ENCODE results near the gene C15orf62. TPM values are rescaled to one million over a fixed set of nuclear protein-coding genes. Genes with fewer than 3 reads are reported as not detected.

Gene C15orf62
- total and polyA plus RNA-seq, 9 donors, result 0.13 to 2.2 (median 1.3) TPM

DNA sequence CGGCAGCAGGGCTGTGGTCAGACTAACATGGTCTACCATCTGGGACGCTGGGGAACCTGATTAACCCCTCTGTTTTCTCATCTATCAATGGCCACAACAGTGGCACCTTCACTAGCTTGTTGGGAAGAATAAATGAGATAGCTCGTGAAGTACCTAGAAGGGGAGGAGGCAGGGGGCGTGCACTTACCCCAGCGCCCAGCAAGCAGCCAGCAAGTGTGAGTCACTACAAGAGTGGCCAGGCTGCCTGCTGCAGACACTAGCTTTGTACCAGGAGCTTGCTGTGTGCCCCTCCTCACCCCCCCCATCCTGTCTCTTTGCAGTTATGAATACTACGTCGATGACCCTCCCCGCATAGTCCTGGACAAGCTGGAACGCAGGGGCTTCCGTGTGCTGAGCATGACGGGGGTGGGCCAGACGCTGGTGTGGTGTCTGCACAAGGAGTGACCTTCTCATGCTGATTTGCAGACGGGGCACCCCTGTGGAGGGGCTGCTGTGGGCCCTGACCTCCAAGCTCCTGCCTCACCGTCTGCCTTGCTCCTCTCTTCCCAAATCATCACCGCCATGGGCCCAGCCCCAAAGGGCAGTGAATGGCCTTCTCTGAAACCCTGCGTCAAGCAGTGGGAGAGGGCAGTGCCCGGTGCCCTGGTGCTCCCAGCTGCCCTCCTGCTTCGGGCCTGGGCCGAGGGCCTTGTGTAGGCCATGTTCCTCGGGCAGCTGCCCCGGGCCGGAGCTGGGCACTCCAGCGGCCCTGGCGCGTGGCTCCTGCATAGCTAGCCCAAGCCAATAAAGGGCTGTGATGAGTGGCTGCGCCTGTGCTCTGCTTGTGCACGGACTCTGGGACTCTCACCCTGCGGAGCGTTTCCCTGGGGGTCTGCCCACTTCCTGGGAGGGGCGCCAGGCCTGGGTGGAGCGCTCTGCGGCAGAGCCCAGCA, 2.6 kb upstream of the C15orf62 start:
- peaks cover 18% of the 10 kb centered on the region for H3K36me3 ChIP-seq (ENCODE audit: control insufficient read depth, insufficient read depth, low read length)
- H3K4me1 ChIP-seq (ENCODE audit: control insufficient read depth, insufficient read depth, low read length), result peaks cover 57% of the 10 kb centered on the region
- no peak for DNase-seq
- no peak overlapping the region for H3K4me3 ChIP-seq (ENCODE audit: low read length)
- no peaks in the 10 kb centered on the region for H3K9me3 ChIP-seq (replicated peaks; ENCODE audit: control insufficient read depth, low read depth, low read length)
- 92% methylated on average over 22 of the region's 32 CpGs for WGBS (ENCODE audit: insufficient coverage)
- H3K27ac ChIP-seq (ENCODE audit: low read length), result no peak overlapping the region
- H3K27me3 ChIP-seq (ENCODE audit: control insufficient read depth, insufficient read depth, low read length), result no peaks in the 10 kb centered on the region

DNA sequence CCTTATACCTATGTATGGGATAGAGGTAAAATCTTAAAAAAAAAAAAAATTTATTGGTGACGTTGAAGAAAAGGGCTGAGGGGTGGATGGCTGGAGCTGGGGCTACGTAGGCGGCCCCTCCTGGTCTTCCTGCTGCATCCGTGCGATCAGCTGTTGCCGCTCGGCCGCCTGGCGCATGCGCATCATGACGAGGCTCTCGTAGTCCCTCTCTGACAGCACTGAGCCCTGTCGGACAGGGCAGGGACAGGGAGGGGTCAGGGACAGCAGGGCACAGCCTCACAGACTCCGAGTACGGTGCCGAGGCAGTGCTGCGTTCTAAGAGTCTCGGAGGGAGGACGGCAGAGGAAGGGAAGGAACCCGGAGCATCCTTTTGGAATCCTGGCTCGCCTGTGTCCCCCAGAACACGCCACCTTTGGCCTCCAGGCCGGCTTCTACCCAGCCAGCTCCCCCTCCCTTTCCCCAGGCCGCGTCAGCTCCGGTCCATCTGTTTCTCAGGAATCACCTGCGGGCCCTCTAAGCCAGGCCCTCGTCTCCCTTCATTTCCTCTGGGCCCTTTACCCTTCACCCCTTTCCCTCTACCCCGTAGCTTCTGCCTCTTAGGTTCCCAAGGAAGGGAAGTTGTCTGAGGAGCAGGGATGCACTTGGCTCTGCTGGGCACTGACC, 1.8 kb upstream of the C15orf62 start:
- no peak for DNase-seq
- Histone ChIP-seq H3K27ac (ENCODE audit: low read length) (no peak overlapping the region), H3K27me3 (ENCODE audit: control insufficient read depth, insufficient read depth, low read length) (no peaks in the 10 kb centered on the region), H3K9me3 (replicated peaks; ENCODE audit: control insufficient read depth, low read depth, low read length) (no peaks in the 10 kb centered on the region), H3K4me1 (ENCODE audit: control insufficient read depth, insufficient read depth, low read length) (peaks cover 52% of the 10 kb centered on the region), H3K36me3 (ENCODE audit: control insufficient read depth, insufficient read depth, low read length) (peaks cover 24% of the 10 kb centered on the region), H3K4me3 (ENCODE audit: low read length) (no peak overlapping the region)
- WGBS (ENCODE audit: insufficient coverage), result 90% methylated on average over 23 of the region's 29 CpGs

DNA sequence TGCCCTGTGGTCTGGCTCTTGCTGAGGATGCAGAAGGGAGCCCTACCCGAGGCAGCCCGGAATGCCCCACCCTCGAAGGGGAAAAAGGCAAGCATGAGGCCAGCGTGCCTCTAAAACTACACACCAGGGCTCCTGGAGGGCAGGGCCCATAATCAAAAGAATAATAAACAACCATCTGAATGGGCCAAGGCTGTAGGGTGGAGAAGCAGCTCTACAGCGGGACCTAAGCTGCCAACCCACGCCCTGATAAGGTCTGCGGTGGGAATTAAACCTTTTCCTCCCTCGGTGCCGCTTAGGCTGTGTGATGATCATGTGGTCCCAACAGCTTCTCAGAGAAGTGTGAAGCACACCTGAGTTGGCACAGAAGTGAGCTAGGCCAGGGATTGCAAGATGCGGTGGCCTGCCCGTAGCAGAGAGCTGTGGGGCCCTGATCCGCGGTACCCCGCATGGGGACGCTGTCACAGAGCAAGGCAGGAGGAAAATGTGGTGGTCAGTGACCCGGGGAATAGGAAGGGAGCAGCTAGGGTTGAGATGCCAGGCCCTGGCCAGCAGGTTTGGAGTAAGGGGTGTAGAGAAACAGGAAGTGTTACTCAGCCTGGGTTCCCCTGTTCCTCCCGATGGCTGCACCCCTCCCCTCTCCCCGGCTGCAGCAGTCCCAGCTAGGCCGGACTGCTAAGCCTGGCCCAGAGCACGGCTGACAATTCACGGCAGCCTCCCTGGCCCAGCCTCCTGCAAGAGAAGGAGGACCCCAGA, 1.1 kb upstream of the C15orf62 start:
- 72% methylated on average over 20 of the region's 21 CpGs for WGBS (ENCODE audit: insufficient coverage)

DNA sequence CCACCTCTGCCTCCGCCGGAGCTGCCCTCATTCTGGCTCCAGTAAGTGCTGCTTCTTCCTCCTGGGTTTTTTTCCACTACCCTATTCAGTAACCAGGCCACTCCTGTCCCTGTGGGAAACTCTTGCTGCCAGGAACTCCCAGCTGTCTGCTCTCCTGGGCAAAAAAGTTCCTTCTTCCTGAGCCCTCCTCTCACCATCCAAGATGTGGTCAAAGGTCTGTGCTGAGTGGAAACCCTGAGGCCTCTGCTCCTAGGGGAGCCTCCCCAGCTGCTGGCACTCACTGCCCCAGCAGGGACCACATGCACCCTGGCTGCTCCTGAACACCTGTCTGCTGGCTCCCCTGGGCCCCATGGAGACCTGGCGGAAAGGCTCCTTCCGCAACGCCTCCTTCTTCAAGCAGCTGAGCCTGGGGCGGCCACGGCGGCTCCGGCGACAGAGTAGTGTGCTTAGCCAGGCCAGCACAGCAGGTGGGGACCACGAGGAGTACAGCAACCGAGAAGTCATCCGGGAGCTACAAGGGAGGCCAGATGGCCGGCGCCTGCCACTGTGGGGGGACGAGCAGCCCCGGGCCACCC, 454 bp downstream of the C15orf62 start:
- WGBS (ENCODE audit: insufficient coverage), result 51% methylated on average over 17 of the region's 17 CpGs
- Histone ChIP-seq H3K27ac (ENCODE audit: low read length) (peak overlapping the region; percentile 75), H3K9me3 (replicated peaks; ENCODE audit: control insufficient read depth, low read depth, low read length) (no peaks in the 10 kb centered on the region), H3K4me3 (ENCODE audit: low read length) (no peak overlapping the region), H3K4me1 (ENCODE audit: control insufficient read depth, insufficient read depth, low read length) (peaks cover 33% of the 10 kb centered on the region), H3K36me3 (ENCODE audit: control insufficient read depth, insufficient read depth, low read length) (peaks cover 46% of the 10 kb centered on the region), H3K27me3 (ENCODE audit: control insufficient read depth, insufficient read depth, low read length) (no peaks in the 10 kb centered on the region)
- DNase-seq, result peak; percentile 48

More for the DNA sequence above, 1.1 kb upstream of the C15orf62 start:
- Histone ChIP-seq H3K4me3 (ENCODE audit: low read length) (no peak overlapping the region), H3K4me1 (ENCODE audit: control insufficient read depth, insufficient read depth, low read length) (peaks cover 45% of the 10 kb centered on the region), H3K9me3 (replicated peaks; ENCODE audit: control insufficient read depth, low read depth, low read length) (no peaks in the 10 kb centered on the region), H3K36me3 (ENCODE audit: control insufficient read depth, insufficient read depth, low read length) (peaks cover 31% of the 10 kb centered on the region), H3K27me3 (ENCODE audit: control insufficient read depth, insufficient read depth, low read length) (no peaks in the 10 kb centered on the region), H3K27ac (ENCODE audit: low read length) (peak overlapping the region; percentile 75)
- DNase-seq, result no peak

DNA sequence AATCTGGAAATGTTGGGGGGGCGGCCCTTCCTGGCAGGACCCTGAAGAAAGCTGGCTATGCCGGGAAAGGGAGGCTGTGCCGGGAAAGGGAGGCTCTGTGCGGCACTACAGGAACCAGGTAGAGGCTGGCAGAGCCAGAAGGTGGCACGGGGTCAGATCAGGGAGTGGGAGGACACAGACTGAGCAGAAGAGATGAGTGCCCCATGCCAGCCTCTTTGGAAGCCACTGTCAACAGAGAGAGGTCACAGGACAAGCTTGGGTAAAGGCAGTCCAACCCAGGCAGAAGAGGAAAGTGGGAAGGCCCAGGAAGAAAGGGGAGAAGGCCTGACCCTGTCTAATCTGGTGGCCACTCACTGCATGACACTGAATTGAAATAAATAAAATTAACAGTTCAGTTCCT, 1.5 kb downstream of the C15orf62 start:
- WGBS (ENCODE audit: insufficient coverage), result 90% methylated on average over 5 of the region's 5 CpGs
- Histone ChIP-seq H3K4me3 (ENCODE audit: low read length) (no peak overlapping the region), H3K9me3 (replicated peaks; ENCODE audit: control insufficient read depth, low read depth, low read length) (no peaks in the 10 kb centered on the region), H3K36me3 (ENCODE audit: control insufficient read depth, insufficient read depth, low read length) (peaks cover 56% of the 10 kb centered on the region), H3K4me1 (ENCODE audit: control insufficient read depth, insufficient read depth, low read length) (peaks cover 29% of the 10 kb centered on the region), H3K27me3 (ENCODE audit: control insufficient read depth, insufficient read depth, low read length) (no peaks in the 10 kb centered on the region), H3K27ac (ENCODE audit: low read length) (no peak overlapping the region)
- no peak for DNase-seq

DNA sequence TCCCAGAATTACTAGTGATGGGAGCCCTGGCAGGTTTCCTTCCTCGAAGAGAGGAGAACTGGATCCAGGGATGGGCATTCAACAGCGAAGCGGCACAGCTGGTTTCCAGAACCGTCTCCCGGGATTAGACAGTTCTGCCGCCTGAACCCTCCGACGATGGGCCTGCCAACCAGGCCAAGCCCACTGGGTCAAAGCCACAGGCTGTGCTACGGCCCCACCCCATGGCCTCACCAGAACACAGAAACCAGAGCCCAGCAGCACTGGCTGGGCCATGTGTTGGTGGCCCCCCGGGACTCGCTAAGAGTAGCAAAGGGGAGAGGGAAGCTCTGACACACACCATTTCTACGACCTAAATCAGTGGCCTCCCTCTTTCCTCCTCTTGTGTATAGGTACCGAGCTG, 2.2 kb downstream of the C15orf62 start:
- no peak overlapping the region for H3K27ac ChIP-seq (ENCODE audit: low read length)
- H3K4me3 ChIP-seq (ENCODE audit: low read length), result no peak overlapping the region
- WGBS (ENCODE audit: insufficient coverage), result 76% methylated on average over 9 of the region's 13 CpGs
- H3K9me3 ChIP-seq (replicated peaks; ENCODE audit: control insufficient read depth, low read depth, low read length), result no peaks in the 10 kb centered on the region
- H3K36me3 ChIP-seq (ENCODE audit: control insufficient read depth, insufficient read depth, low read length), result peaks cover 63% of the 10 kb centered on the region
- peaks cover 29% of the 10 kb centered on the region for H3K4me1 ChIP-seq (ENCODE audit: control insufficient read depth, insufficient read depth, low read length)
- DNase-seq, result no peak
- H3K27me3 ChIP-seq (ENCODE audit: control insufficient read depth, insufficient read depth, low read length), result no peaks in the 10 kb centered on the region

DNA sequence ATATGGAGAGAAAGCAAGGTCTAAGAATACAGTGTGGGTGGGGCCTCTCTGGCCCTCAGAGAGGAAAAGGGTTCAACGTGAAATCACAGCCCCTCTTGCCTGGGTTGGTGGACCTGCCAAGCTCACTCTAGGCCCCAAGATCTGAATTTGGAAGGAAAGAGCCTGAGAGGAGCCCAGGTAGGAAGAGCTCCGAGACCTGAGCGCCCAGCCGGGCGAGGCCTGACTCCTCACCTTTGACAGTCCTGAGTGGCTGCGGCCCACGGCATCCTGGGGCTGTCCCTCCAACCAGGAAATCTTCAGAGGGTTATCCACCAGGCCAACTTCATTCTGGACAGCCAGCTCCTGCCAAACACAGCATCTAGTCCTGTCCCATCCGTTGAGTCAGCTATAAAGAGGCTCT, 3.7 kb downstream of the C15orf62 start:
- 87% methylated on average over 7 of the region's 8 CpGs for WGBS (ENCODE audit: insufficient coverage)
- H3K27ac ChIP-seq (ENCODE audit: low read length), result no peak overlapping the region
- peaks cover 27% of the 10 kb centered on the region for H3K4me1 ChIP-seq (ENCODE audit: control insufficient read depth, insufficient read depth, low read length)
- H3K27me3 ChIP-seq (ENCODE audit: control insufficient read depth, insufficient read depth, low read length), result no peaks in the 10 kb centered on the region
- H3K9me3 ChIP-seq (replicated peaks; ENCODE audit: control insufficient read depth, low read depth, low read length), result no peaks in the 10 kb centered on the region
- no peak overlapping the region for H3K4me3 ChIP-seq (ENCODE audit: low read length)
- peaks cover 57% of the 10 kb centered on the region for H3K36me3 ChIP-seq (ENCODE audit: control insufficient read depth, insufficient read depth, low read length)
- no peak for DNase-seq

DNA sequence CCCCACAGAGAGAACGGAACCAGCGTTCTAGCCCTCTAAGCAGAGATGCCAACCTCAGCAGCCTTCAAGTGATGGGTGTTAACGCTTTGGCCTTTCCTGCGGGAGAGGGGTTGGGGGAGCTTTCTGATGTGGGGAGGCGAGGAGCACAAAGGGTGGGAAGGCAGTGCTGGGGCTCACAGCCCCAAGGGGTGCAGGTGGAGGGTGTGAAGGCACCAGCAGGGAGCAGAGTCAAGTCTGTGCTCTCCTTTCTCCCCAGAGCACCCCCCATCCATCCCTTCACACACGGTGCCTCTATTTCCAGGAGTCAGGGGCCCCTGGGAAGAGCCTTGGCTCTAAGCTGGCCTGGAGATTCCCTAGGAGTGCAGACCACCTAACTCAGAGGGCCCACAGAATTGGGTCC, 4.1 kb downstream of the C15orf62 start:
- no peaks in the 10 kb centered on the region for H3K27me3 ChIP-seq (ENCODE audit: control insufficient read depth, insufficient read depth, low read length)
- peaks cover 23% of the 10 kb centered on the region for H3K4me1 ChIP-seq (ENCODE audit: control insufficient read depth, insufficient read depth, low read length)
- no peak overlapping the region for H3K4me3 ChIP-seq (ENCODE audit: low read length)
- WGBS (ENCODE audit: insufficient coverage), result 70% methylated on average over 1 of the region's 6 CpGs
- peaks cover 61% of the 10 kb centered on the region for H3K36me3 ChIP-seq (ENCODE audit: control insufficient read depth, insufficient read depth, low read length)
- DNase-seq, result no peak
- no peak overlapping the region for H3K27ac ChIP-seq (ENCODE audit: low read length)
- H3K9me3 ChIP-seq (replicated peaks; ENCODE audit: control insufficient read depth, low read depth, low read length), result no peaks in the 10 kb centered on the region

DNA sequence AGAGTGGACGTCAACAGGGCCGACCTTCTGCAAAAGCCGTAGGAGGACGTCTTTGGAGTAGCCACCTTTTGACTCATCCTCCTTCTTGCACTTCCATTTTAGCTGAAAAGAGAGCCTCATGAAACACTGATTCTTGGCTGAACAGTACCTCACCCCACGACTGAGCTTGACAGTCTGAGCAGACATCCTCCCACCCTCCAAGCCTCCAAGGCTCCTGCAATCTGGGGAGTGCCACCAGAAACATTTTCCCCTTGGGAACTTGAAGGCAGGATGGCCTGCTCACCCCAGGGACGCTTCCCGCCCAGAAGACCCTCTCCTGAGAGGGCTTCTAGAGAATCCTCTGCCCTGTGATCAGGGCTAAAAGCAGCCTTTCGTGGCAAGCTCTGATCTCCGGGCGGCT, 5.2 kb downstream of the C15orf62 start:
- peaks cover 68% of the 10 kb centered on the region for H3K36me3 ChIP-seq (ENCODE audit: control insufficient read depth, insufficient read depth, low read length)
- no peaks in the 10 kb centered on the region for H3K9me3 ChIP-seq (replicated peaks; ENCODE audit: control insufficient read depth, low read depth, low read length)
- H3K4me3 ChIP-seq (ENCODE audit: low read length), result no peak overlapping the region
- no peak overlapping the region for H3K27ac ChIP-seq (ENCODE audit: low read length)
- 93% methylated on average over 6 of the region's 10 CpGs for WGBS (ENCODE audit: insufficient coverage)
- H3K27me3 ChIP-seq (ENCODE audit: control insufficient read depth, insufficient read depth, low read length), result no peaks in the 10 kb centered on the region
- peaks cover 12% of the 10 kb centered on the region for H3K4me1 ChIP-seq (ENCODE audit: control insufficient read depth, insufficient read depth, low read length)
- no peak for DNase-seq
